BJ (cell line): ENCODE results near the gene OR1E2. TPM values are rescaled to one million over a fixed set of nuclear protein-coding genes. Genes with fewer than 3 reads are reported as not detected.
"Not testable (repeated sequence)": the region's sequence is repeated elsewhere in the genome, so short reads cannot be mapped to it uniquely, and the experiment has no call there.

ENCODE experiments used
- CTCF ChIA-PET: fragments of 350-600 bp; formaldehyde crosslinking; extraction: SDS; loops from one replicate; lab custom pipeline; 2021; ENCODE audit warnings: antibody characterized with exemption, inconsistent platforms; lab: Yijun Ruan, JAX
- POLR2A ChIA-PET: fragments of 300-600 bp; sonication (Branson Sonifier 250); formaldehyde crosslinking; extraction: SDS; loops from one replicate; lab custom pipeline; 2021; ENCODE audit warnings: antibody characterized with exemption; lab: Charles Lee
- DNase-seq: peaks from one replicate; pipeline ENCODE4 v3.0.0-alpha.2; 2011; ENCODE audit warnings: low read depth
- H3K27me3 ChIP-seq: 2 replicates; pipeline ENCODE4 v1.6.0; 2011; ENCODE audit warnings: low read length; ENCODE audit not compliant: control insufficient read depth, insufficient read depth
- H3K36me3 ChIP-seq: 2 replicates; pipeline ENCODE4 v1.5.1; 2011; ENCODE audit warnings: low read length; ENCODE audit not compliant: control insufficient read depth, insufficient read depth
- H3K4me3 ChIP-seq: 2 replicates; pipeline ENCODE4 v1.5.1; 2011; ENCODE audit warnings: low read depth, mild to moderate bottlenecking, control low read depth, low read length
- polyA plus RNA-seq: library from polyadenylated mRNA; depleted of rRNA; stranded (reverse); fragments of >200 nt; gene quantifications from 2 replicates; pipeline ENCODE4 v1.2.3, GENCODE V29; 2011
- TF ChIP-seq, protein P1 (sequence below): IDR thresholded peaks from 2 replicates; pipeline ENCODE4 v1.5.1; 2011; ENCODE audit warnings: low read depth, mild to moderate bottlenecking, control low read depth, inconsistent platforms, low read length, moderate library complexity; ENCODE audit not compliant: insufficient read depth

Gene OR1E2
- polyA plus RNA-seq, 1 experiment = not detected

DNA sequence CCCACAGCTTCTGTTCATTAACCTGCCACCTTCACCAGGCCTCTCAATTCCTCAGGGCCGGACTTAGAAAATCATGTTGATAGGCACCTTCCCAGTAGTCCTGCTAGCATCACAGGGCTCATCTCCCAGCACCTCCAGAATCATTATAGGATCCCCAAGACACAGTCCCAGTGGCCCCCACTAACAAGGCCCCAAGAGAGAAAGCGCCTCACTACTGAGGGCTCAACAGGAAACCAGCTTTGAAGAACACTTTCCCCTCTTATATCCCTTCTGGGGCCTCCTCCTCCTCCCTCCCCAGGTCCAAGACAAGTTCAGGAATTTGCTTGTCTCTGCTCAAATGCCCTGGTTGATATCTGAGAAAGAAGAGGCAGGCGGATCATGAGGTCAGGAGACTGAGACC is 22.6 kb downstream of the OR1E2 start, which contains the start of gene OR3A3:
Gene OR3A3, plus strand, starts transcription at position 301 of the 400 bp plus-strand sequence.
- ChIA-PET POLR2A (no interaction called here), CTCF (no interaction called here)
- Histone ChIP-seq H3K4me3 (no peak within 1 kb of the TSS), H3K36me3 (no peaks in the 10 kb centered on the region), H3K27me3 (no peaks in the 10 kb centered on the region)
- DNase-seq = no peak
- TF ChIP-seq, protein P1, sequence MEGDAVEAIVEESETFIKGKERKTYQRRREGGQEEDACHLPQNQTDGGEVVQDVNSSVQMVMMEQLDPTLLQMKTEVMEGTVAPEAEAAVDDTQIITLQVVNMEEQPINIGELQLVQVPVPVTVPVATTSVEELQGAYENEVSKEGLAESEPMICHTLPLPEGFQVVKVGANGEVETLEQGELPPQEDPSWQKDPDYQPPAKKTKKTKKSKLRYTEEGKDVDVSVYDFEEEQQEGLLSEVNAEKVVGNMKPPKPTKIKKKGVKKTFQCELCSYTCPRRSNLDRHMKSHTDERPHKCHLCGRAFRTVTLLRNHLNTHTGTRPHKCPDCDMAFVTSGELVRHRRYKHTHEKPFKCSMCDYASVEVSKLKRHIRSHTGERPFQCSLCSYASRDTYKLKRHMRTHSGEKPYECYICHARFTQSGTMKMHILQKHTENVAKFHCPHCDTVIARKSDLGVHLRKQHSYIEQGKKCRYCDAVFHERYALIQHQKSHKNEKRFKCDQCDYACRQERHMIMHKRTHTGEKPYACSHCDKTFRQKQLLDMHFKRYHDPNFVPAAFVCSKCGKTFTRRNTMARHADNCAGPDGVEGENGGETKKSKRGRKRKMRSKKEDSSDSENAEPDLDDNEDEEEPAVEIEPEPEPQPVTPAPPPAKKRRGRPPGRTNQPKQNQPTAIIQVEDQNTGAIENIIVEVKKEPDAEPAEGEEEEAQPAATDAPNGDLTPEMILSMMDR = no peak

DNA sequence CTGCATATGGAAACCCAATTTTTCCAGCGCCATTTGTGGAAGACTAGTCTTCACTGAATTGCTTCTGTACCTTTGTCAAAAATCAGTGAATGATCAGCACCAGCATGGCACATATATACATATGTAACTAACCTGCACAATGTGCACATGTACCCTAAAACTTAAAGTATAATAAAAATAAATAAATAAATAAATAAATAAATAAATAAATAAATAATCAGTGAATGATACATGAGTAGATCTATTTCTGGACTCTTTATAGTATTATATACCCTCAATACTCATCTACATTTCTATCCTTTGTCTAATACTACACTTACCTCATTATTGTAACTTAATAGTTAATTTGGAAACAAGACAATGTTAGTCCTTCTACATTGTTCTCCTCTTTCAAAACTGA is 29.8 kb downstream of the OR1E2 start:
- POLR2A ChIA-PET, DNase-seq, H3K36me3 ChIP-seq, H3K27me3 ChIP-seq, H3K4me3 ChIP-seq, CTCF ChIA-PET: not testable (repeated sequence)

DNA sequence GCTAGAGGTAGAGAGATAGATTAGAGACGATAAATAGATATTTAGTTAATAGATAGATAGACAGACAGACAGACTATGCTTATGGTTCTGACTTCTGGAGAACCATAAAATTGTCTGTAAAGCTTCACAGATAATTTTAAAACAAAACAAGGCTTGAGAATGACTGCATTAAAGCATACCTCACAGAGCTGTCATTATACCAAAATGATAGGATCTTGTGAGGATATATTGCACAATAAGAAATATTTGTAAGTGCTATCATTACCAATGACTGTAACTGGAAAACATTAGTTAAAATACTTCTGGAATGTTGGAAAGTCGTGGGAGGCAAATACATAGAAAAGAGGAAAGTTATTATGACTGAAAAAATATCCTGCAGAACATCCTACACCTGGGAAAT is 31.9 kb downstream of the OR1E2 start:
- TF ChIP-seq, protein P1 = no peak
- DNase-seq = no peak
- Histone ChIP-seq H3K4me3 (no peak overlapping the region), H3K27me3 (no peaks in the 10 kb centered on the region), H3K36me3 (no peaks in the 10 kb centered on the region)
- ChIA-PET POLR2A (no interaction called here), CTCF (no interaction called here)

DNA sequence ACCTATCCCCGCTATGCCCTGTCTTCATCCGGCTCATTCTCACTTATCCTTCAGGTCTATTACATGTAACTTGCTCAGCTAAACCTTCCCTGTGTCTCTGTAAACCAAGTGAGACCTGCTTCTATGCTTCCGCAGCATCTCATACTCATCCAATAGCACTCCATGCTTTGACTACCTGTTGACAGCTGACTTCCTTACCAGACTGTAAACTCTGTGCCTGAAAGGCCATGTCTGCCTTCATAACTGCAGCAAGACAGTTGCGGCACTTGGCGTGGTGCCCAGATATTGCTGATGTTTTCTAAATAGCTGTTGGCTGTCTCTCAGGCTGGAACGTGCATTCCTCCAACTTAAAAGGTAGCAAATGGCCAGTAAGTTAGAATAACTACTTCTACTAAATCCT is 33.6 kb downstream of the OR1E2 start:
- Histone ChIP-seq H3K36me3 (no peaks in the 10 kb centered on the region), H3K27me3 (no peaks in the 10 kb centered on the region), H3K4me3 (no peak overlapping the region)
- ChIA-PET CTCF (no interaction called here), POLR2A (no interaction called here)
- no peak for DNase-seq
- TF ChIP-seq, protein P1 = no peak

DNA sequence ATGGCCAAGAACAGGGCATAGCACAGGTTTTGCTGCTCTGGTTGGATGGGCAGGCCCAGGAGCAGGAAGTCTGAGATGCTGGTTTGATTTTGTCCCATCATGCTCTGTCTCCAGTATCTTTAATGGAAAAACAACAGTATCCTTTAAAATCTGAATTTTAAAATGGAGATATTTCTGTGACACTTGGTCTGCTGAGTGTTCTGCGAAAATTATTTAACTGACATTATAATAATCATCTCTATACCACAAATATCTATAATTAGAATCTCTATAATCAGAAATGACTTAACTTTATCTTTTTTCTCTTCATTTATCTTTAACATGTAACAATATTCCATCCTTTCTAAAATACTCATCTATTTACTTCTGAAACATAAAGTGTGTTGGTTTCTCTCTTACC is 35.3 kb downstream of the OR1E2 start, which contains the start of gene OR1E1:
Gene OR1E1, minus strand, starts transcription at position 101 of the 400 bp plus-strand sequence. Its CDS starts 0 bp downstream, at position 101.
- TF ChIP-seq, protein P1 = no peak
- no peak for DNase-seq
- H3K27me3 ChIP-seq = no peaks in the 10 kb centered on the region
- CTCF ChIA-PET = no interaction called here
- POLR2A ChIA-PET = no interaction called here
- H3K36me3 ChIP-seq = no peaks in the 10 kb centered on the region
- H3K4me3 ChIP-seq = no peak within 1 kb of the TSS

DNA sequence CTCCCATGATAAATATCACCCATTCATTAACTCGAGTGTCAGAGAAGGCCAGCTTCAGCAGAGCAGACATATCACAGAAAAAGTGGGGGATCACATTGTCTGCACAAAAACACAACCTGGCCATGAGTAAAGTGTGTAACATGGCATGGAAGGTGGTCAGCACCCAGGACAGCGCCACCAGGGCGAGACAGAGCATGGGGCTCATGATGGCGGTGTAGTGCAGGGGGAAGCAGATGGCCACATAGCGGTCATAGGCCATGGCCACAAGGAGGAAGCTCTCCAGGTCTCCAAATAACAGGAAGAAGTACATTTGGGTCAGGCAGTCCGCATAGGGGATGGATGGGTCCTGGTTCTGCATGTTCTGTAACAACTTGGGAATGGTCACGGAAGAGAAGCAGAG is 35.8 kb downstream of the OR1E2 start:
- H3K4me3 ChIP-seq, CTCF ChIA-PET, H3K27me3 ChIP-seq, H3K36me3 ChIP-seq, DNase-seq, POLR2A ChIA-PET: not testable (repeated sequence)
